K562 (cell line): Measurements from ENCODE around the gene PTGIR. TPM values are rescaled to one million over a fixed set of nuclear protein-coding genes. Genes with fewer than 3 reads are reported as not detected.
A peak's percentile ranks its signal among the peaks of the same experiment; 100 is the strongest.

ENCODE experiments used
- CCNT2 ChIP-seq: IDR thresholded peaks from 2 replicates; pipeline ENCODE4 v1.6.1; 2011; ENCODE audit warnings: borderline replicate concordance, low read depth, mild to moderate bottlenecking, moderate library complexity, mixed read lengths, low read length; ENCODE audit not compliant: insufficient read length; ENCODE audit errors: extremely low read depth
- CHD1 ChIP-seq: fragments of 200-600 bp; sonication (generic); IDR thresholded peaks from one replicate; pipeline ENCODE4 v1.6.1; 2012; ENCODE audit warnings: mild to moderate bottlenecking, moderate library complexity, low read length, inconsistent platforms
- GTF2A2 ChIP-seq: IDR thresholded peaks from 2 replicates; pipeline ENCODE4 v1.6.1; 2016; ENCODE audit warnings: mild to moderate bottlenecking, missing genetic modification characterization, missing compliant biosample characterization
- GTF2F1 ChIP-seq: IDR thresholded peaks from 2 replicates; pipeline ENCODE4 v1.6.1; 2011; ENCODE audit warnings: low read depth, low read length, improper control_type of control experiment
- HDAC8 ChIP-seq: fragments of 450-650 bp; IDR thresholded peaks from 2 replicates; pipeline ENCODE4 v1.6.1; 2016; ENCODE audit warnings: mild to moderate bottlenecking, missing genetic modification characterization, moderate library complexity, missing compliant biosample characterization
- HNRNPL ChIP-seq: fragments of 200-400 bp; formaldehyde crosslinking; IDR thresholded peaks from 2 replicates; pipeline ENCODE4 v1.6.1; 2017; ENCODE audit warnings: low read depth, mild to moderate bottlenecking, low read length
- KLF10 ChIP-seq: fragments of 250-450 bp; sonication (Bioruptor Pico); IDR thresholded peaks from 2 replicates; pipeline ENCODE4 v1.6.1; 2021; ENCODE audit warnings: matching md5 sums
- LCOR ChIP-seq: sonication (generic); formaldehyde crosslinking; IDR thresholded peaks from 2 replicates; pipeline ENCODE4 v1.8.0; 2022; ENCODE audit warnings: mild to moderate bottlenecking, missing genetic modification reagents
- NCOA1 ChIP-seq: fragments of 450-650 bp; IDR thresholded peaks from 2 replicates; pipeline ENCODE4 v1.6.1; 2016; ENCODE audit warnings: low read depth
- NFYB ChIP-seq: IDR thresholded peaks from 2 replicates; pipeline ENCODE4 v1.6.1; 2011; ENCODE audit warnings: mild to moderate bottlenecking, moderate library complexity; ENCODE audit not compliant: insufficient read length; ENCODE audit errors: extremely low read depth
- NUFIP1 ChIP-seq: fragments of 450-650 bp; IDR thresholded peaks from 2 replicates; pipeline ENCODE4 v1.6.1; 2018; ENCODE audit not compliant: partially characterized antibody
- OTX1 ChIP-seq: fragments of 450-650 bp; formaldehyde crosslinking; IDR thresholded peaks from 2 replicates; pipeline ENCODE4 v1.4.0; 2022; ENCODE audit warnings: mild to moderate bottlenecking
- RAD21 ChIP-seq, 2 experiments: fragments of 250-450 bp in 1 of 2; fragments of 450-650 bp in 1 of 2; sonication (Bioruptor Pico) in 1 of 2; formaldehyde crosslinking in 1 of 2; IDR thresholded peaks in 1 of 2; conservative IDR thresholded peaks in 1 of 2; 2 replicates each; pipeline versions ENCODE4 v1.4.0 to v1.8.0; 2020 to 2022; ENCODE audit warnings: mild to moderate bottlenecking in 2 of 2, moderate library complexity in 1 of 2
- ZFP1 ChIP-seq: fragments of 450-650 bp; formaldehyde crosslinking; IDR thresholded peaks from 2 replicates; pipeline ENCODE4 v1.4.0; 2020; ENCODE audit warnings: mild to moderate bottlenecking, mixed read lengths
- ZNF445 ChIP-seq: fragments of 250-450 bp; sonication (Bioruptor Pico); IDR thresholded peaks from 2 replicates; pipeline ENCODE4 v1.4.0; 2020; ENCODE audit warnings: low read depth, mild to moderate bottlenecking, moderate library complexity
- ZNF586 ChIP-seq: fragments of 450-650 bp; formaldehyde crosslinking; conservative IDR thresholded peaks from 2 replicates; pipeline ENCODE4 v1.4.0; 2020; ENCODE audit warnings: mild to moderate bottlenecking, moderate library complexity
- polyA plus RNA-seq, 8 experiments: library from polyadenylated mRNA; depleted of rRNA in 4 of 8; stranded (reverse) in 5 of 8; unstranded in 3 of 8; fragments of >200 nt; fragmentation: Nextera tagmentation in 2 of 8; fragmentation: Illumina TruSeq in 1 of 8; extraction: Ambion mirVana in 2 of 8; extraction: Trizol in 1 of 8; gene quantifications; 2 replicates each; pipeline versions ENCODE4 v1.2.1 to v1.2.3, GENCODE V29; 2011 to 2014; ENCODE audit warnings: inconsistent platforms in 1 of 8, missing spikeins in 1 of 8
- total RNA-seq, 7 experiments: library from RNA; depleted of rRNA in 6 of 7; stranded (reverse); fragments of >200 nt in 6 of 7; fragmentation: Illumina TruSeq in 2 of 7; extraction: Trizol in 2 of 7; gene quantifications; 2 replicates each; pipeline versions ENCODE4 v1.2.1 to v1.2.3, GENCODE V29; 2011 to 2021; ENCODE audit warnings: low replicate concordance in 1 of 7
- TF ChIP-seq, protein P1 (sequence below): fragments of 250-450 bp; sonication (Bioruptor Pico); IDR thresholded peaks from 2 replicates; pipeline ENCODE4 v1.4.0; 2020
- TF ChIP-seq, protein P2 (sequence below), 2 experiments: fragments of 250-450 bp in 1 of 2; fragments of 450-650 bp in 1 of 2; sonication (Bioruptor Pico) in 1 of 2; IDR thresholded peaks; 2 replicates each; pipeline versions ENCODE4 v1.6.1 to v1.8.0; 2016 to 2021; ENCODE audit warnings: mild to moderate bottlenecking in 2 of 2, moderate library complexity in 2 of 2, missing compliant biosample characterization in 1 of 2, missing genetic modification characterization in 1 of 2
- TF ChIP-seq, protein P3 (sequence below): fragments of 250-450 bp; sonication (Bioruptor Pico); IDR thresholded peaks from 2 replicates; pipeline ENCODE4 v1.5.0; 2020; ENCODE audit warnings: mild to moderate bottlenecking, borderline replicate concordance
- TF ChIP-seq, protein P4 (sequence below): sonication (generic); formaldehyde crosslinking; IDR thresholded peaks from 2 replicates; pipeline ENCODE4 v1.5.0; 2020; ENCODE audit warnings: missing genetic modification reagents
- TF ChIP-seq, protein P5 (sequence below): sonication (generic); formaldehyde crosslinking; IDR thresholded peaks from 2 replicates; pipeline ENCODE4 v1.8.1; 2023; ENCODE audit warnings: mild to moderate bottlenecking, missing genetic modification reagents

Gene PTGIR
- total and polyA plus RNA-seq, 9 of the 15 experiments (the other 6 are each of a cell fraction or from before 2014, with no cell fraction given): 0.11 to 3.4 (median 1.1) TPM; not detected in 1

DNA sequence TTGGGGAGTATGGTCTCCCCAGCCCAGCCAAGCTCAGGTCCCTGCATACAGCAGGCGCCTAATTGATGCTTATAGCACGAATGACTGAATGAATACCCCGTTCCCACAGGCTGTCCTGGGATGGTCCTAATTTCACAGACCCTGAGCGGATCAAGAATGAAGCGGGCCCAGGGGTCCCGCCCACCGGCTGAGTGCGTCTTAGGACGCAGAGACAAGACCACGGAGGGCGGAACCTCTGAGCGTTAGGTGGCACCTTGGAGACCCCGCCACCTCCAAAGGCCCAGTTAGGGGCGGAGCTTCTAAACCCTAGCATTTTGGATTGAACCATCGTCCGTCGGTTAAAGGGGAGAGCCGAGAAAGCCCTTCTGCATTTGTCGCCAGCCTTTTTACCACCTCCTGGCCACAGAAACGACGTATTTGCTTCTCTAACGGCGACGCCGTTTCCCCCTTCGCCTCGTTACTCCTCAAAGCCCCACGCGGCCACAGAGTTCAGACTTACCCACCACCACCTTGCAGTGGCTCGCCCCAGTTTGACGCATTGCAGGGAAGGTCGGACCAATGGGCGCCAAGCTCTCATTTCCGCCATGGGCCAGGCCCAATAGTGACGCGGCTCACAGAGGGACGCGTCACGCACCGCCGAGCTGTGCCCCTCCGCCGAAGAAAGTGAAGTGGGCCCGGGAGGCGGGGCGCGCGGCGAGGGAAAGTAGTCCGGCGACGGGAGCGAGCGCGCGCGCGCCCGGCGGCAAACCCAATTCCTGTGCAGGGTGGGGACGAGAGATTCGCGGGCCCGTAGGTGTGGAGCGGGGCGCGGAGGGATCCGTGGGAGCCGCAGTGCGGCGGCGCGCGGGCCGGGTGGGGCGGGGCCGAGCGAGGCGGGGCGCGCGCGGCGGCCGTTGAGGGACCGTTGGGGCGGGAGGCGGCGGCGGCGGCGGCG, 24.2 kb downstream of the PTGIR start (continued):
- TF ChIP-seq, protein P1, sequence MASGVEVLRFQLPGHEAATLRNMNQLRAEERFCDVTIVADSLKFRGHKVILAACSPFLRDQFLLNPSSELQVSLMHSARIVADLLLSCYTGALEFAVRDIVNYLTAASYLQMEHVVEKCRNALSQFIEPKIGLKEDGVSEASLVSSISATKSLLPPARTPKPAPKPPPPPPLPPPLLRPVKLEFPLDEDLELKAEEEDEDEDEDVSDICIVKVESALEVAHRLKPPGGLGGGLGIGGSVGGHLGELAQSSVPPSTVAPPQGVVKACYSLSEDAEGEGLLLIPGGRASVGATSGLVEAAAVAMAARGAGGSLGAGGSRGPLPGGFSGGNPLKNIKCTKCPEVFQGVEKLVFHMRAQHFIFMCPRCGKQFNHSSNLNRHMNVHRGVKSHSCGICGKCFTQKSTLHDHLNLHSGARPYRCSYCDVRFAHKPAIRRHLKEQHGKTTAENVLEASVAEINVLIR: peak; percentile 85
- TF ChIP-seq NCOA1 (no peak), HNRNPL (no peak), GTF2A2 (peak; percentile 88), LCOR (CRISPR knock-in tag) (peak; percentile 76), ZNF445 (CRISPR knock-in tag) (no peak), OTX1 (CRISPR knock-in tag) (peak; percentile 52; the same call in 1 of the 2 replicates), GTF2F1 (no peak), KLF10 (CRISPR knock-in tag) (no peak), CHD1 (no peak), HDAC8 (tag) (peak; percentile 93), ZNF586 (no peak), NUFIP1 (peak; percentile 87), RAD21 (CRISPR knock-in tag; conservative IDR thresholded peaks at IDR 0.05 in 1 of 2, IDR thresholded peaks at IDR 0.05 in 1 of 2) (no peak), CCNT2 (peak; percentile 84), ZFP1 (CRISPR knock-in tag) (no peak), NFYB (peak; percentile 71)
- TF ChIP-seq, protein P2, sequence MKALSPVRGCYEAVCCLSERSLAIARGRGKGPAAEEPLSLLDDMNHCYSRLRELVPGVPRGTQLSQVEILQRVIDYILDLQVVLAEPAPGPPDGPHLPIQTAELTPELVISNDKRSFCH (CRISPR knock-in tag; IDR thresholded peaks at IDR 0.05): no peak; the same call in 1 of the 2 replicates
- TF ChIP-seq, protein P2 (tag; IDR thresholded peaks at IDR 0.05): peak; percentile 97
- TF ChIP-seq, protein P3, sequence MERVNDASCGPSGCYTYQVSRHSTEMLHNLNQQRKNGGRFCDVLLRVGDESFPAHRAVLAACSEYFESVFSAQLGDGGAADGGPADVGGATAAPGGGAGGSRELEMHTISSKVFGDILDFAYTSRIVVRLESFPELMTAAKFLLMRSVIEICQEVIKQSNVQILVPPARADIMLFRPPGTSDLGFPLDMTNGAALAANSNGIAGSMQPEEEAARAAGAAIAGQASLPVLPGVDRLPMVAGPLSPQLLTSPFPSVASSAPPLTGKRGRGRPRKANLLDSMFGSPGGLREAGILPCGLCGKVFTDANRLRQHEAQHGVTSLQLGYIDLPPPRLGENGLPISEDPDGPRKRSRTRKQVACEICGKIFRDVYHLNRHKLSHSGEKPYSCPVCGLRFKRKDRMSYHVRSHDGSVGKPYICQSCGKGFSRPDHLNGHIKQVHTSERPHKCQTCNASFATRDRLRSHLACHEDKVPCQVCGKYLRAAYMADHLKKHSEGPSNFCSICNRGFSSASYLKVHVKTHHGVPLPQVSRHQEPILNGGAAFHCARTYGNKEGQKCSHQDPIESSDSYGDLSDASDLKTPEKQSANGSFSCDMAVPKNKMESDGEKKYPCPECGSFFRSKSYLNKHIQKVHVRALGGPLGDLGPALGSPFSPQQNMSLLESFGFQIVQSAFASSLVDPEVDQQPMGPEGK (CRISPR knock-in tag): peak; percentile 33; the same call in 1 of the 2 replicates
- TF ChIP-seq, protein P4, sequence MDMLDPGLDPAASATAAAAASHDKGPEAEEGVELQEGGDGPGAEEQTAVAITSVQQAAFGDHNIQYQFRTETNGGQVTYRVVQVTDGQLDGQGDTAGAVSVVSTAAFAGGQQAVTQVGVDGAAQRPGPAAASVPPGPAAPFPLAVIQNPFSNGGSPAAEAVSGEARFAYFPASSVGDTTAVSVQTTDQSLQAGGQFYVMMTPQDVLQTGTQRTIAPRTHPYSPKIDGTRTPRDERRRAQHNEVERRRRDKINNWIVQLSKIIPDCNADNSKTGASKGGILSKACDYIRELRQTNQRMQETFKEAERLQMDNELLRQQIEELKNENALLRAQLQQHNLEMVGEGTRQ (CRISPR knock-in tag): no peak
- TF ChIP-seq, protein P5, sequence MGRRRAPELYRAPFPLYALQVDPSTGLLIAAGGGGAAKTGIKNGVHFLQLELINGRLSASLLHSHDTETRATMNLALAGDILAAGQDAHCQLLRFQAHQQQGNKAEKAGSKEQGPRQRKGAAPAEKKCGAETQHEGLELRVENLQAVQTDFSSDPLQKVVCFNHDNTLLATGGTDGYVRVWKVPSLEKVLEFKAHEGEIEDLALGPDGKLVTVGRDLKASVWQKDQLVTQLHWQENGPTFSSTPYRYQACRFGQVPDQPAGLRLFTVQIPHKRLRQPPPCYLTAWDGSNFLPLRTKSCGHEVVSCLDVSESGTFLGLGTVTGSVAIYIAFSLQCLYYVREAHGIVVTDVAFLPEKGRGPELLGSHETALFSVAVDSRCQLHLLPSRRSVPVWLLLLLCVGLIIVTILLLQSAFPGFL (CRISPR knock-in tag): no peak
